ENCODE results near the gene SLC12A6.
A peak's percentile ranks its signal among the peaks of the same experiment; 100 is the strongest.

SLC12A6 gene

GRCh38 chr15:34330279-34330678 is 7.3 kb downstream of the SLC12A6 start:
- no peak for DNase-seq (ENCODE audit: low read depth)

GRCh38 chr15:34329006-34329405 is 8.6 kb downstream of the SLC12A6 start:
- no peak for DNase-seq (ENCODE audit: low read depth)

- DNase-seq (ENCODE audit: low read depth): no peak
Measured at GRCh38 chr15:34327906-34328305, 9.7 kb downstream of the SLC12A6 start.

GRCh38 chr15:34325368-34325767 is 12.2 kb downstream of the SLC12A6 start:
- DNase-seq (ENCODE audit: low read depth): no peak

- DNase-seq (ENCODE audit: low read depth): no peak
Measured at GRCh38 chr15:34324933-34325332, 12.6 kb downstream of the SLC12A6 start.

GRCh38 chr15:34323217-34323616 is 14.4 kb downstream of the SLC12A6 start:
- DNase-seq (ENCODE audit: low read depth): no peak

GRCh38 chr15:34318277-34319079 is 19.1 kb downstream of the SLC12A6 start:
- peak; percentile 68 for DNase-seq (ENCODE audit: low read depth)

GRCh38 chr15:34314491-34315490 is 22.8 kb downstream of the SLC12A6 start:
- no peak for DNase-seq (ENCODE audit: low read depth)

- no peak for DNase-seq (ENCODE audit: low read depth)
Measured at GRCh38 chr15:34311563-34311962, 26.0 kb downstream of the SLC12A6 start.

GRCh38 chr15:34304613-34305012 is 33.0 kb downstream of the SLC12A6 start:
- DNase-seq (ENCODE audit: low read depth): peak; percentile 76

- DNase-seq (ENCODE audit: low read depth): no peak
Measured at GRCh38 chr15:34301058-34301457, 36.5 kb downstream of the SLC12A6 start.

- peak; percentile 7 for DNase-seq (ENCODE audit: low read depth)
Measured at GRCh38 chr15:34297059-34297458, 40.5 kb downstream of the SLC12A6 start.

- DNase-seq (ENCODE audit: low read depth): no peak
Measured at GRCh38 chr15:34292621-34293020, 45.0 kb downstream of the SLC12A6 start.

GRCh38 chr15:34284937-34285336 is 52.6 kb downstream of the SLC12A6 start:
- DNase-seq (ENCODE audit: low read depth): no peak

GRCh38 chr15:34282384-34282783 is 55.2 kb downstream of the SLC12A6 start:
- DNase-seq (ENCODE audit: low read depth): no peak

- DNase-seq (ENCODE audit: low read depth): no peak
Measured at GRCh38 chr15:34280193-34280592, 57.4 kb downstream of the SLC12A6 start.

- no peak for DNase-seq (ENCODE audit: low read depth)
Measured at GRCh38 chr15:34279368-34279767, 58.2 kb downstream of the SLC12A6 start.

- DNase-seq (ENCODE audit: low read depth): peak; percentile 10
Measured at GRCh38 chr15:34275721-34276120, 61.9 kb downstream of the SLC12A6 start.

GRCh38 chr15:34275154-34275553 is 62.4 kb downstream of the SLC12A6 start:
- DNase-seq (ENCODE audit: low read depth): peak; percentile 48

GRCh38 chr15:34271493-34271892 is 66.1 kb downstream of the SLC12A6 start:
- peak; percentile 90 for DNase-seq (ENCODE audit: low read depth)

GRCh38 chr15:34266751-34267150 is 70.8 kb downstream of the SLC12A6 start:
- DNase-seq (ENCODE audit: low read depth): no peak

GRCh38 chr15:34264076-34264475 is 73.5 kb downstream of the SLC12A6 start:
- no peak for DNase-seq (ENCODE audit: low read depth)

GRCh38 chr15:34262362-34262761 is 75.2 kb downstream of the SLC12A6 start:
- DNase-seq (ENCODE audit: low read depth): no peak

Data from iris pigment epithelial cell (primary cell).